ENCODE measurements around the gene PSAP. TPM values are rescaled to one million over a fixed set of nuclear protein-coding genes. Genes with fewer than 3 reads are reported as not detected.

The PSAP gene
- total RNA-seq, 1 donor from 2014 or later: 295 TPM

- H3K27ac Mint-ChIP-seq (ENCODE audit: unreplicated experiment): no peak overlapping the region
- H3K36me3 Mint-ChIP-seq (ENCODE audit: low read depth): no peaks in the 10 kb centered on the region
- no peak overlapping the region for H3K4me3 Mint-ChIP-seq
- TF ChIP-seq, protein P1, sequence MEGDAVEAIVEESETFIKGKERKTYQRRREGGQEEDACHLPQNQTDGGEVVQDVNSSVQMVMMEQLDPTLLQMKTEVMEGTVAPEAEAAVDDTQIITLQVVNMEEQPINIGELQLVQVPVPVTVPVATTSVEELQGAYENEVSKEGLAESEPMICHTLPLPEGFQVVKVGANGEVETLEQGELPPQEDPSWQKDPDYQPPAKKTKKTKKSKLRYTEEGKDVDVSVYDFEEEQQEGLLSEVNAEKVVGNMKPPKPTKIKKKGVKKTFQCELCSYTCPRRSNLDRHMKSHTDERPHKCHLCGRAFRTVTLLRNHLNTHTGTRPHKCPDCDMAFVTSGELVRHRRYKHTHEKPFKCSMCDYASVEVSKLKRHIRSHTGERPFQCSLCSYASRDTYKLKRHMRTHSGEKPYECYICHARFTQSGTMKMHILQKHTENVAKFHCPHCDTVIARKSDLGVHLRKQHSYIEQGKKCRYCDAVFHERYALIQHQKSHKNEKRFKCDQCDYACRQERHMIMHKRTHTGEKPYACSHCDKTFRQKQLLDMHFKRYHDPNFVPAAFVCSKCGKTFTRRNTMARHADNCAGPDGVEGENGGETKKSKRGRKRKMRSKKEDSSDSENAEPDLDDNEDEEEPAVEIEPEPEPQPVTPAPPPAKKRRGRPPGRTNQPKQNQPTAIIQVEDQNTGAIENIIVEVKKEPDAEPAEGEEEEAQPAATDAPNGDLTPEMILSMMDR (conservative IDR thresholded peaks at IDR 0.05): no peak
- peaks cover 14% of the 10 kb centered on the region for H3K4me1 Mint-ChIP-seq
- H3K27me3 Mint-ChIP-seq (ENCODE audit: low read depth): peaks cover 9% of the 10 kb centered on the region
- DNase-seq (ENCODE audit: low read depth, low spot score): no peak
- no peaks in the 10 kb centered on the region for H3K9me3 Mint-ChIP-seq
These were observed 79.0 kb downstream of the PSAP start for GRCh38 chr10:71771821-71772617.

- no peaks in the 10 kb centered on the region for H3K9me3 Mint-ChIP-seq
These were observed 79.8 kb downstream of the PSAP start for GRCh38 chr10:71771204-71771603.

DNA sequence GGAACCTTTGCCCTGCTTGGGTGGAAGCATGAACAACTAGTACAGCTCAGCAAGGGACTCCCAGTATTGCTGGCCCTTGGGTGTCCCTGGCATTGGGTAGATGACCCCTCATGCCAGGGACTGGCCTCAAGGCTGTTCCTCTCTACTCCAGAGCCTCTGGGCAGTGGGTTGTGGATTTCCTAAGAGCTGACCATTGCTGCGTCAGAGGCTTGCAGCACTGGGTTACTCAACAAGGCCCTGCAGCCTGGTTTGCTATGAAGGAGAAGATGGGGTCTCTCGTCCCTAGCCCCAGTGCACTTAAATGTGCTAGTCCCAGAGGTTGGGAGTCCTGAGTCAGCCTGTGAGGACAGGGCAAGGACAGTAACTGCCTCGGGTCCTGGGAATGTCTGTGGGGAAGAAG lies 80.3 kb downstream of the PSAP start:
- Mint-ChIP-seq H3K36me3 (ENCODE audit: low read depth) (no peaks in the 10 kb centered on the region), H3K27me3 (ENCODE audit: low read depth) (peaks cover 9% of the 10 kb centered on the region), H3K4me1 (peaks cover 19% of the 10 kb centered on the region), H3K4me3 (no peak overlapping the region), H3K27ac (ENCODE audit: unreplicated experiment) (no peak overlapping the region), H3K9me3 (no peaks in the 10 kb centered on the region)
- TF ChIP-seq, protein P1 (conservative IDR thresholded peaks at IDR 0.05): no peak
- DNase-seq (ENCODE audit: low read depth, low spot score): no peak

More at GRCh38 chr10:71771204-71771603, 79.8 kb downstream of the PSAP start:
- TF ChIP-seq, protein P1 (conservative IDR thresholded peaks at IDR 0.05): no peak
- DNase-seq (ENCODE audit: low read depth, low spot score): no peak
- H3K4me1 Mint-ChIP-seq: peaks cover 19% of the 10 kb centered on the region
- no peak overlapping the region for H3K4me3 Mint-ChIP-seq
- no peaks in the 10 kb centered on the region for H3K36me3 Mint-ChIP-seq (ENCODE audit: low read depth)
- H3K27ac Mint-ChIP-seq (ENCODE audit: unreplicated experiment): no peak overlapping the region
- H3K27me3 Mint-ChIP-seq (ENCODE audit: low read depth): peaks cover 9% of the 10 kb centered on the region

DNA sequence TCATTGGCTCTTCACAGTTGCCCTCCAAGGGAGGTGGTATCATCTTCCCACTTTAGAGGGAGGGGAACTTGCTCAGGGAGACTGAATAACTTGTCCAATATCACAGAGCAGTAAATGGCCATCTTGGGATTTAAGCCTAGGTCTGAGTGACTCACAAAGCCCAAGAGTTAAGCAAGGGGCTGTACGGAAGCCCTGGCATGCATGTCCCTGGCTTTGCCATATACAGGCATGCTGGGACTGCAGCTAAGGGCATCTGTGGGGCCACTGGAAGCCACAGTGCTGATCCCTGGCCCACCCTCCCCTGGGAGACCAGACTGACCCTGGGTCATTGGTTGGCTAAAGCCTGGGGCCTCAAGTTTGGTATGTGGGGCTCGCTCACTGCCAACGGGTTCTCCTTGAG lies 80.8 kb downstream of the PSAP start:
- peaks cover 19% of the 10 kb centered on the region for H3K4me1 Mint-ChIP-seq
- H3K4me3 Mint-ChIP-seq: no peak overlapping the region
- TF ChIP-seq, protein P1 (conservative IDR thresholded peaks at IDR 0.05): no peak
- H3K27ac Mint-ChIP-seq (ENCODE audit: unreplicated experiment): no peak overlapping the region
- no peak for DNase-seq (ENCODE audit: low read depth, low spot score)
- H3K9me3 Mint-ChIP-seq: no peaks in the 10 kb centered on the region
- H3K36me3 Mint-ChIP-seq (ENCODE audit: low read depth): no peaks in the 10 kb centered on the region
- peaks cover 9% of the 10 kb centered on the region for H3K27me3 Mint-ChIP-seq (ENCODE audit: low read depth)

- H3K4me3 Mint-ChIP-seq: no peak overlapping the region
- peaks cover 17% of the 10 kb centered on the region for H3K4me1 Mint-ChIP-seq
- DNase-seq (ENCODE audit: low read depth, low spot score): no peak
- H3K36me3 Mint-ChIP-seq (ENCODE audit: low read depth): no peaks in the 10 kb centered on the region
- H3K9me3 Mint-ChIP-seq: no peaks in the 10 kb centered on the region
- no peak overlapping the region for H3K27ac Mint-ChIP-seq (ENCODE audit: unreplicated experiment)
- H3K27me3 Mint-ChIP-seq (ENCODE audit: low read depth): peaks cover 8% of the 10 kb centered on the region
- TF ChIP-seq, protein P1 (conservative IDR thresholded peaks at IDR 0.05): no peak
These were observed 81.7 kb downstream of the PSAP start for GRCh38 chr10:71769279-71769823.

Data from neural crest cell (in vitro differentiated cells).